GM18951 (cell line): ENCODE results near the gene ADCY9.

ENCODE experiments used
- POLR2A ChIP-seq: IDR thresholded peaks from 4 replicates; pipeline ENCODE4 v1.6.1; 2011; ENCODE audit warnings: mild to moderate bottlenecking; ENCODE audit not compliant: insufficient read length, insufficient read depth; ENCODE audit errors: extremely low read depth
- in situ Hi-C: fragments of 300-500 bp; cut with MboI; formaldehyde crosslinking; loops from one replicate; pipeline ENCODE4 v1.12.0; 2022; ENCODE audit warnings: low sequenced_read_pairs, mixed read lengths, inconsistent platforms; ENCODE audit not compliant: unreplicated experiment

Gene ADCY9

DNA sequence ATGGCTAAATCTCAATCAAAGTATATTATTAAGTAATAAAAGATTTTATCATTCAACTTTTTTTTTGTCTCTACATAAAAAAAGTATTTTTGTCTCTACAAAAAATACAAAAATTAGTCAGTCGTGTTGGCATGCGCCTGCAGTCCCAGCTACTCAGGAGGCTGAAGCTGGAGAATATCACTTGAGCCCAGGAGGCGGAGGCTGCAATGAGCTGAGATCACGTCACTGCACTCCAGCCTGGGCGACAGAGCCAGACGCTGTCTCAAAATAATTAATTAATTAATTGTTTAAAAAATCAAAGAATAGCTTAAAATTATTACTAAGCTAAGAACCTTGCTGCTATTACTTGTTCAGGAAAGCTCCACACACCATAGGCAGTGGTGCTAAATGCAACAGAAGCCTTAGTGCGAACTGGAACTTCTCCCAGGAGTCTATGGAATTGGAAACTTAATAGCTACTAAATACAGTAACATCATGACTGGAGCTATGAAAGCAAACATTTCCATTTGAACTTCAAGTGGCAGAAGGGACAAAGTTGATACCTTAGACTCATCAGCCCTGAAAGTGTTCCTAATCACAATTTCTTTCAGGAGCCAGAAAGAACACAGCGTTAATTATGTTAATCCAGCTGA, 22.6 kb downstream of the ADCY9 start:
- no peak for TF ChIP-seq POLR2A
- in situ Hi-C loops = no loop called here

DNA sequence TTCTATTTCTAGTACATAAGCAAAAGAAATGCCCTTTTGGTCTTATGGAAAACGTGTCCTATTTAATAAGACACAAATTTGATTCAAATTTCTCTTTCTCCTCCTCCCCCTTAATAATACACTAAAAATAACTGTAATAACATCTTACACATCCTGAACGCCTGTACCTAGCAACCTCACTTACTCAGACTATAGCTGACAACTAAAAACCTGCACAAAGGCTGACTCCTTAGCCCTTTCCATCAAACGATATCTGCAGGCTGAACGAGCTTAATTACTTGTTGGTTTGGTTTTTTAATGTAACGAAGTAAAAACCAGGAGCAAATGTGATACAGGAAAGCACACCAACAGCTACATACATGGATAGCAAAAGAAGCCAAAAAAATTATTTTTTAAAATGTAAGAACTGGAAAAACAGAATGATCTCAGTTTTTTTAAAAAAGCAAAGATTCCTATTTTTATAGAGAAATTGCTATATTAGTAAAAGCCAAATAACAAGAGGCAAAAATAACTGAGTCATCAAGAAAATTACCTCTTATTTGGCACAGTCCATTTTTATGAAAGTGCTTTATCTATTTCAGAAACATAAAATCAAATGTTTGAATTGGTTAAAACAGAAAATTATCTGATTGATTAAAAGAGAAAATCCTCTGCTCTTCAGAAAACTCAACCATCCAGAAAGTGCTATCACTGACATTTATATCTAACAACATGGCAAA, 23.5 kb downstream of the ADCY9 start:
- TF ChIP-seq POLR2A = no peak
- in situ Hi-C loops = no loop called here

- in situ Hi-C loops = no loop called here
- TF ChIP-seq POLR2A = no peak
These were observed 24.8 kb downstream of the ADCY9 start for GRCh38 chr16:4091240-4092012.

DNA sequence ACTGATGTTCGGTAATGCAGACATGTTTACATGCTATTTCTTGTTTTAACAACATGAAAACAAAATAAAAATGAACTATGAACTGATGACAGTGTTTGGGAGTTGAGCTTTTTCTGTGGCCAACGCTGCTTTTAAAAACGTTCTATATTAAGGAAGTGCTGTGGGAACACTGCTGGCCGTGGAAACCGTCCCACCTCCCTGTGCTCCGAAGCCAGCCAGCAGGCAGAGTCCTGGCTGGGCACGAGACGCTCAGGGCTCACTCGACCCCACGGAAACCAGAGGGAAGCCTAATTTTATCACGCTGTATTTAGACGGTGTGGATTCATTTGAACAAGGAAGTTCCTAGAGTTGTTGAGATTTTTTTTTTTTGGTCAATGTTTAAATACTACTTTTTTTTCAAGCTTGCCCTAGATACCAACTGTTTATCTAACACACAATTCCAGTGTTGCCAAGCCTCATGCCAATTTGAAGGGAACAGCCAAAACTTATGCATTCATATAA, 25.8 kb downstream of the ADCY9 start:
- TF ChIP-seq POLR2A = no peak
- in situ Hi-C loops = no loop called here

- TF ChIP-seq POLR2A = no peak
- in situ Hi-C loops = no loop called here
These were observed 26.4 kb downstream of the ADCY9 start for GRCh38 chr16:4089811-4090301.

DNA sequence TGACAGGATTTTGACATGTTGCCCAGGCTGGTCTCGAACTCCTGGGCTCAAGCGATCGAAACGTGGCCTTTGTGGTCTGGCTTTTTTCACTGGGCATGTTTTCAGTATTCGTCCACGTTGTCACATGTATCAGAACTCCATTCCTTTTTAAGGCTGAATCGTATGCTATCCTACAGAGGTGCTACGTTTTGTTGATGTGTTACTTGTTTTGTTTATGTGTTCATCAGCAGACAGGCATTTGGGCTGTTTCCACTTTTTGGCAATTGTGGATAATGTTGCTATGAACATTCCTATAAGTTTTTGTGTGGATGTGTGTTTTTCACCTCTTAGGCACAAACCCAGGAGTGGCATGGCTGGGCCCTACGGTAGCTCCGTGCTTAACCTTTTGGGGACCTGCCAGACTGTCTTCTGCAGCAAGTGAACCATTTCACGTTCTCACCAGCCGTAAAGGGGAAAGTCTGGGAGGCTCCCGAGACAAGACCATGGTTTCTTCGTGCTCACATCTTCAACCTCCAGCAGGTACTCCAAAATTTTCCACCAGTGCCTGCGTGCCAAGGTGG, 26.9 kb downstream of the ADCY9 start:
- in situ Hi-C loops = no loop called here

GRCh38 chr16:4087990-4088577, 28.2 kb downstream of the ADCY9 start:
- in situ Hi-C loops = no loop called here
- no peak for TF ChIP-seq POLR2A

More for the DNA sequence above, 26.9 kb downstream of the ADCY9 start:
- TF ChIP-seq POLR2A = no peak

- TF ChIP-seq POLR2A = no peak
- in situ Hi-C loops = no loop called here
These were observed 28.9 kb downstream of the ADCY9 start for GRCh38 chr16:4087099-4087885.

GRCh38 chr16:4086153-4086552, 30.1 kb downstream of the ADCY9 start:
- TF ChIP-seq POLR2A = no peak
- in situ Hi-C loops = no loop called here

GRCh38 chr16:4085405-4085970, 30.8 kb downstream of the ADCY9 start:
- no peak for TF ChIP-seq POLR2A
- in situ Hi-C loops = no loop called here

GRCh38 chr16:4083347-4083870, 32.8 kb downstream of the ADCY9 start:
- TF ChIP-seq POLR2A = no peak
- in situ Hi-C loops = no loop called here
